ENCODE results near the gene POMT1. TPM values are rescaled to one million over a fixed set of nuclear protein-coding genes. Genes with fewer than 3 reads are reported as not detected.

The POMT1 gene
- total and polyA plus RNA-seq, 2 donors (not counting 3 experiments of a cell fraction or from before 2014, with no cell fraction given), result 44.7 to 53.9 TPM

DNA sequence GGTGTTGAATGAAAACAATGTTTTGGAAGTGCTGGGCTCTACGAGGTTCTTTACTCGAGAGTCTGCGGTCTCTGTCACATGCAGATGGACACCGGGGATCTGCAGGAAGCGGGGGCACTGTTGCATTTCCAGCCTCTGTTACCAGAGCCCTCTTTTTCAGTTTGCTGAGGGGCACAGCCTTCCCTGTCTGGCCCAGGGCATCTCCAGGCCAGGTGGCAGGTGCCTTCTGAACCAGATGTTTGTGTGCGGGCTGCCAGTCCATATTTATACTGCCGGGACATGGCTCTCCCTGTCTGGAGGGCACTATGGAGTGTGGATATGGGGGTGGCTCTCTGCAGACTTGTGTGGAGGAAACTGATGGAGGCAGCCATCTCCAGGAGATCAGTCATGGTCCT, 18.7 kb upstream of the POMT1 start:
- Histone ChIP-seq H3K79me2 (ENCODE audit: control insufficient read depth, insufficient read depth, low read length) (peaks cover 8% of the 10 kb centered on the region), H3K9me3 (replicated peaks; ENCODE audit: control insufficient read depth, insufficient read depth, low read length) (no peaks in the 10 kb centered on the region), H3K4me3 (replicated peaks in 1 of 3; ENCODE audit: insufficient read depth in 1 of 3, low read depth in 1 of 3, low read length in 3 of 3) (no peak overlapping the region), H3K4me1 (ENCODE audit: control insufficient read depth, extremely low read depth, insufficient read depth, low read length) (no peaks in the 10 kb centered on the region), H3K36me3 (ENCODE audit: control insufficient read depth in 2 of 2, extremely low read depth in 1 of 2, insufficient read depth in 2 of 2, low read length in 2 of 2) (peaks cover 32 to 82% of the 10 kb centered on the region in 2 experiments), H3K9ac (replicated peaks; ENCODE audit: extremely low read depth, insufficient read depth, low read length) (no peak overlapping the region), H3K9me1 (replicated peaks; ENCODE audit: control insufficient read depth, extremely low read depth, insufficient read depth, low read length) (no peaks in the 10 kb centered on the region), H3K27ac (ENCODE audit: insufficient read depth, low read depth, low read length) (no peak overlapping the region), H4K20me1 (replicated peaks; ENCODE audit: control insufficient read depth, extremely low read depth, insufficient read depth, low read length) (no peaks in the 10 kb centered on the region), H3K4me2 (ENCODE audit: insufficient read depth, low read length) (no peak overlapping the region), H3K27me3 (ENCODE audit: control insufficient read depth in 2 of 2, insufficient read depth in 2 of 2, low read length in 2 of 2) (no peaks in the 10 kb centered on the region), H2AFZ (ENCODE audit: low read depth, low read length) (no peak overlapping the region)
- FAIRE-seq (no peak), DNase-seq (ENCODE audit: low read depth, low spot score) (no peak)
- intact Hi-C loops (cut with micrococcal nuclease), result no loop called here
- ChIA-PET POLR2A (no interaction called here), CTCF (interaction anchor here (1.2 kb wide), 1 partner anchor 111 kb away, joined by 3 read pairs; no protein-coding TSS in a partner anchor)
- dilution Hi-C loops (cut with MboI; ENCODE audit: extremely low pct_ligation_motif_present, low sequenced_read_pairs), result no loop called here
- TF ChIP-seq GATA2 (IDR thresholded peaks at IDR 0.05; ENCODE audit: insufficient read depth, insufficient read length, low read depth, low read length) (no peak), JUN (IDR thresholded peaks at IDR 0.05; ENCODE audit: borderline replicate concordance, insufficient read depth, insufficient read length, low read depth) (no peak), POLR2AphosphoS5 (IDR thresholded peaks at IDR 0.05; ENCODE audit: insufficient read depth, low read depth, low read length) (no peak), MYC (IDR thresholded peaks at IDR 0.05; ENCODE audit: low read depth, low read length) (no peak), FOS (IDR thresholded peaks at IDR 0.05; ENCODE audit: borderline replicate concordance, insufficient read depth, low read length) (no peak), POLR2A (IDR thresholded peaks at IDR 0.05; ENCODE audit: low read depth, low read length) (no peak), EZH2 (IDR thresholded peaks at IDR 0.05; ENCODE audit: borderline replicate concordance, low read depth, low read length, severe bottlenecking) (no peak)
- TF ChIP-seq, protein P1, sequence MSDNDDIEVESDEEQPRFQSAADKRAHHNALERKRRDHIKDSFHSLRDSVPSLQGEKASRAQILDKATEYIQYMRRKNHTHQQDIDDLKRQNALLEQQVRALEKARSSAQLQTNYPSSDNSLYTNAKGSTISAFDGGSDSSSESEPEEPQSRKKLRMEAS (IDR thresholded peaks at IDR 0.05; ENCODE audit: insufficient read depth, insufficient read length), result no peak
- TF ChIP-seq, protein P2, sequence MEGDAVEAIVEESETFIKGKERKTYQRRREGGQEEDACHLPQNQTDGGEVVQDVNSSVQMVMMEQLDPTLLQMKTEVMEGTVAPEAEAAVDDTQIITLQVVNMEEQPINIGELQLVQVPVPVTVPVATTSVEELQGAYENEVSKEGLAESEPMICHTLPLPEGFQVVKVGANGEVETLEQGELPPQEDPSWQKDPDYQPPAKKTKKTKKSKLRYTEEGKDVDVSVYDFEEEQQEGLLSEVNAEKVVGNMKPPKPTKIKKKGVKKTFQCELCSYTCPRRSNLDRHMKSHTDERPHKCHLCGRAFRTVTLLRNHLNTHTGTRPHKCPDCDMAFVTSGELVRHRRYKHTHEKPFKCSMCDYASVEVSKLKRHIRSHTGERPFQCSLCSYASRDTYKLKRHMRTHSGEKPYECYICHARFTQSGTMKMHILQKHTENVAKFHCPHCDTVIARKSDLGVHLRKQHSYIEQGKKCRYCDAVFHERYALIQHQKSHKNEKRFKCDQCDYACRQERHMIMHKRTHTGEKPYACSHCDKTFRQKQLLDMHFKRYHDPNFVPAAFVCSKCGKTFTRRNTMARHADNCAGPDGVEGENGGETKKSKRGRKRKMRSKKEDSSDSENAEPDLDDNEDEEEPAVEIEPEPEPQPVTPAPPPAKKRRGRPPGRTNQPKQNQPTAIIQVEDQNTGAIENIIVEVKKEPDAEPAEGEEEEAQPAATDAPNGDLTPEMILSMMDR (IDR thresholded peaks at IDR 0.05; ENCODE audit: extremely low read depth in 1 of 2, insufficient read depth in 1 of 2, low read depth in 1 of 2, low read length in 2 of 2), result no peak
- BruUV-seq (replicated peaks), result no TSS peak
